Endothelial cell (in vitro differentiated cells): ENCODE measurements around the gene ERMP1. TPM values are rescaled to one million over a fixed set of nuclear protein-coding genes. Genes with fewer than 3 reads are reported as not detected.

Experiments
- DNase-seq: peaks from one replicate; pipeline ENCODE4 v3.0.0; 2021; ENCODE audit warnings: low spot score
- H3K27ac Mint-ChIP-seq: one replicate; pipeline ENCODE4 v1.8.0; 2021; ENCODE audit warnings: mixed read lengths, inconsistent platforms; ENCODE audit not compliant: unreplicated experiment
- H3K27me3 Mint-ChIP-seq: one replicate; pipeline ENCODE4 v1.8.0; 2021; ENCODE audit warnings: mild to moderate bottlenecking, moderate library complexity, mixed read lengths, inconsistent platforms; ENCODE audit not compliant: unreplicated experiment
- H3K36me3 Mint-ChIP-seq: one replicate; pipeline ENCODE4 v1.8.0; 2021; ENCODE audit warnings: mild to moderate bottlenecking, low read depth, mixed read lengths, inconsistent platforms; ENCODE audit not compliant: unreplicated experiment
- H3K4me1 Mint-ChIP-seq: one replicate; pipeline ENCODE4 v1.8.0; 2021; ENCODE audit warnings: mild to moderate bottlenecking, mixed read lengths, inconsistent platforms; ENCODE audit not compliant: unreplicated experiment
- H3K4me3 Mint-ChIP-seq: one replicate; pipeline ENCODE4 v1.8.0; 2021; ENCODE audit warnings: mild to moderate bottlenecking, mixed read lengths, inconsistent platforms; ENCODE audit not compliant: unreplicated experiment
- H3K9me3 Mint-ChIP-seq: one replicate; pipeline ENCODE4 v1.8.0; 2021; ENCODE audit warnings: mixed read lengths, inconsistent platforms; ENCODE audit not compliant: unreplicated experiment
- CTCF ChIP-seq: fragments of 200-600 bp; sonication (generic); IDR thresholded peaks from one replicate; pipeline ENCODE4 v1.5.0; 2021; ENCODE audit warnings: antibody characterized with exemption; ENCODE audit not compliant: unreplicated experiment
- total RNA-seq: library from RNA; stranded (reverse); fragmentation: NEBNext Ultra II Directional; extraction: Animal tissue kit (Norgen Biotek cat#: 25700); gene quantifications from one replicate; pipeline ENCODE4 v1.2.1, GENCODE V29; 2021; ENCODE audit not compliant: unreplicated experiment

The ERMP1 gene
- total RNA-seq, 1 donor from 2014 or later = 13.4 TPM

GRCh38 chr9:5838884-5839571, 6.1 kb upstream of the ERMP1 start:
- Mint-ChIP-seq H3K4me3 (no peak overlapping the region), H3K27me3 (peaks cover 9% of the 10 kb centered on the region), H3K9me3 (no peaks in the 10 kb centered on the region), H3K4me1 (peaks cover 17% of the 10 kb centered on the region), H3K27ac (no peak overlapping the region), H3K36me3 (no peaks in the 10 kb centered on the region)
- no peak for TF ChIP-seq CTCF
- no peak for DNase-seq

- peaks cover 9% of the 10 kb centered on the region for H3K27me3 Mint-ChIP-seq
- no peak overlapping the region for H3K4me3 Mint-ChIP-seq
- DNase-seq = no peak
- no peaks in the 10 kb centered on the region for H3K36me3 Mint-ChIP-seq
- H3K4me1 Mint-ChIP-seq = peaks cover 22% of the 10 kb centered on the region
- no peak overlapping the region for H3K27ac Mint-ChIP-seq
- H3K9me3 Mint-ChIP-seq = no peaks in the 10 kb centered on the region
- TF ChIP-seq CTCF = no peak
These were observed 2.9 kb upstream of the ERMP1 start for GRCh38 chr9:5835808-5836207.

- Mint-ChIP-seq H3K27ac (peak overlapping the region; percentile 36), H3K9me3 (no peaks in the 10 kb centered on the region), H3K4me3 (no peak overlapping the region), H3K36me3 (no peaks in the 10 kb centered on the region), H3K27me3 (peaks cover 9% of the 10 kb centered on the region), H3K4me1 (peaks cover 22% of the 10 kb centered on the region)
- no peak for TF ChIP-seq CTCF
- no peak for DNase-seq
These were observed 1.3 kb upstream of the ERMP1 start for GRCh38 chr9:5834214-5834613.

GRCh38 chr9:5832071-5832537, 813 bp downstream of the ERMP1 start:
- no peaks in the 10 kb centered on the region for H3K9me3 Mint-ChIP-seq
- TF ChIP-seq CTCF = no peak
- H3K36me3 Mint-ChIP-seq = no peaks in the 10 kb centered on the region
- peak overlapping the region; percentile 93 for H3K4me3 Mint-ChIP-seq
- H3K4me1 Mint-ChIP-seq = peaks cover 22% of the 10 kb centered on the region
- peaks cover 7% of the 10 kb centered on the region for H3K27me3 Mint-ChIP-seq
- DNase-seq = no peak
- peak overlapping the region; percentile 48 for H3K27ac Mint-ChIP-seq

GRCh38 chr9:5825895-5826622, 6.9 kb downstream of the ERMP1 start:
- H3K9me3 Mint-ChIP-seq = no peaks in the 10 kb centered on the region
- H3K36me3 Mint-ChIP-seq = peaks cover 4% of the 10 kb centered on the region
- TF ChIP-seq CTCF = no peak
- DNase-seq = no peak
- no peak overlapping the region for H3K4me3 Mint-ChIP-seq
- H3K4me1 Mint-ChIP-seq = peaks cover 1% of the 10 kb centered on the region
- no peak overlapping the region for H3K27ac Mint-ChIP-seq
- H3K27me3 Mint-ChIP-seq = peaks cover 1% of the 10 kb centered on the region
